ENCODE data around the gene CASP4. TPM values are rescaled to one million over a fixed set of nuclear protein-coding genes. Genes with fewer than 3 reads are reported as not detected.

The CASP4 gene
- total and polyA plus RNA-seq, 7 donors, result 5.5 to 113 (median 11.8) TPM

- no peak for TF ChIP-seq CTCF (IDR thresholded peaks at IDR 0.05)
- H3K9me3 ChIP-seq, result no peaks in the 10 kb centered on the region
- DNase-seq (peak in 1 of 2 donors; percentile 6), ATAC-seq (no peak)
- no peaks in the 10 kb centered on the region for H3K4me1 ChIP-seq
- H3K4me3 ChIP-seq, result no peak overlapping the region
- no peak overlapping the region for H3K27ac ChIP-seq
- no peaks in the 10 kb centered on the region for H3K27me3 ChIP-seq (ENCODE audit: insufficient read depth in 3 of 3, low read length in 2 of 3)
- H3K36me3 ChIP-seq (ENCODE audit: insufficient read depth in 1 of 2, low read depth in 1 of 2), result no peaks in the 10 kb centered on the region
- intact Hi-C loops (cut with DNase I), result no loop called here
- WGBS, 3 donors, result 58 to 70% (median 65%) methylated on average over 9 of the region's 9 CpGs
Observed at GRCh38 chr11:104926771-104927611, 41.4 kb downstream of the CASP4 start.

- ATAC-seq (no peak), DNase-seq (no peak)
- H3K27me3 ChIP-seq (ENCODE audit: insufficient read depth in 3 of 3, low read length in 2 of 3), result no peaks in the 10 kb centered on the region
- WGBS, 3 donors, result 94 to 95% (median 95%) methylated on average over 6 of the region's 6 CpGs
- H3K4me3 ChIP-seq, result no peak overlapping the region
- intact Hi-C loops (cut with DNase I), result no loop called here
- no peaks in the 10 kb centered on the region for H3K4me1 ChIP-seq
- H3K9me3 ChIP-seq, result no peaks in the 10 kb centered on the region
- H3K36me3 ChIP-seq (ENCODE audit: insufficient read depth in 1 of 2, low read depth in 1 of 2), result no peaks in the 10 kb centered on the region
- H3K27ac ChIP-seq, result no peak overlapping the region
- no peak for TF ChIP-seq CTCF (IDR thresholded peaks at IDR 0.05)
Observed at GRCh38 chr11:104925850-104926249, 42.5 kb downstream of the CASP4 start.

- no peak for TF ChIP-seq CTCF (IDR thresholded peaks at IDR 0.05)
- intact Hi-C loops (cut with DNase I), result no loop called here
- DNase-seq (no peak), ATAC-seq (peak in 2 of 4 donors; percentile 26 to 38)
- 9 to 15% (median 14%) methylated on average over 6 of the region's 6 CpGs for WGBS, 3 donors
- H3K27ac ChIP-seq, result peak overlapping the region; percentile 47
- no peaks in the 10 kb centered on the region for H3K9me3 ChIP-seq
- no peaks in the 10 kb centered on the region for H3K27me3 ChIP-seq (ENCODE audit: insufficient read depth in 3 of 3, low read length in 2 of 3)
- H3K4me3 ChIP-seq, result peak overlapping the region; percentile 59
- H3K36me3 ChIP-seq (ENCODE audit: insufficient read depth in 1 of 2, low read depth in 1 of 2), result no peaks in the 10 kb centered on the region
- peaks cover 12% of the 10 kb centered on the region for H3K4me1 ChIP-seq
Observed at GRCh38 chr11:104918113-104918824, 50.1 kb downstream of the CASP4 start.

- H3K27ac ChIP-seq, result peak overlapping the region; percentile 47
- WGBS, 3 donors, result 8 to 13% (median 10%) methylated on average over 3 to 4 of the region's 4 CpGs
- H3K9me3 ChIP-seq, result no peaks in the 10 kb centered on the region
- H3K36me3 ChIP-seq (ENCODE audit: insufficient read depth in 1 of 2, low read depth in 1 of 2), result no peaks in the 10 kb centered on the region
- H3K4me3 ChIP-seq, result peak overlapping the region; percentile 59
- DNase-seq, result no peak
- H3K4me1 ChIP-seq, result peaks cover 12% of the 10 kb centered on the region
- intact Hi-C loops (cut with DNase I), result no loop called here
- no peak for TF ChIP-seq CTCF (IDR thresholded peaks at IDR 0.05)
- peak in 2 of 4 donors; percentile 54 to 61 for ATAC-seq
- H3K27me3 ChIP-seq (ENCODE audit: insufficient read depth in 3 of 3, low read length in 2 of 3), result no peaks in the 10 kb centered on the region
Observed at GRCh38 chr11:104917271-104918112, 50.9 kb downstream of the CASP4 start.
